ENCODE results near the gene STX18.
"Not testable (repeated sequence)": the region's sequence is repeated elsewhere in the genome, so short reads cannot be mapped to it uniquely, and the experiment has no call there.

STX18 gene

DNA sequence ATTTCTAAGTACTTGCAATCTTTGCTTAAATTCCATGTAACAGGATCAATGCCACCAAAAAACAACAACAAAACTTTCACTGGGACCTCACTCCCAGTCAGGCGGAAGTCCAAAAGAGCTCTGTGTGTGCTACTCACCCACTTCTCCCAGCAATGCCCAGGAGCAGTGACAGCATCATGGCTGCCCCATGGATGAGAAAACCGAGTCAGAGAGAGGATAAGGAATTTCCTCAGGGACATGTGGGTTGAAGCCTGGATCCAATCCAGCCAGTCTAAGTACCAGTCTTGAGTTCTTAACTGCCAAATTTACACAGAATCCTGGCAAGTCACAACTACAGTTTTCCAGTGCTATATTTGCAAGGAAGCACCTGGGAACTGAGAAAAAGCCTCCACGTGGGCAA lies 64.5 kb downstream of the STX18 start:
- no peak for DNase-seq

GRCh38 chr4:4474476-4474875 lies 67.4 kb downstream of the STX18 start:
- DNase-seq, result no peak

- DNase-seq, result no peak
Measured at GRCh38 chr4:4472344-4472958, 69.4 kb downstream of the STX18 start.

DNA sequence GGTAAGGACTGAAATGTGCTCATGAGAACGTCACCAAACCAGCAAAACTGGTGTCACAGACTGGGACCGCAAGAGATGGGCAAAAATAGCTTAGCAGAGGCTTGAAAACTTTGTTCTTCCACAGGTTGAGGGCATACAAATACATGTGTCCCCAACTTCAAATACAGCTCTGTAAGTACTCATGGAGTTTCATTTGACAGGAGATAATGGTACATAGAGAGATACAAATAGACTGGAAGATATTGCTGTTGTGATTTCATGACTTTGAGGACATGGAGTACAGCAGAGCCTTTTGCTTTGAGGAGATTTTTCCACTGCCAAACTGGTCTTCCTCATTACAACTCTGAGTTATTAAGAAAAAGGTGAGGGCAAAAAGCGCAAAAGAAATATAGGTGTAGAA lies 70.7 kb downstream of the STX18 start:
- DNase-seq, result no peak

DNA sequence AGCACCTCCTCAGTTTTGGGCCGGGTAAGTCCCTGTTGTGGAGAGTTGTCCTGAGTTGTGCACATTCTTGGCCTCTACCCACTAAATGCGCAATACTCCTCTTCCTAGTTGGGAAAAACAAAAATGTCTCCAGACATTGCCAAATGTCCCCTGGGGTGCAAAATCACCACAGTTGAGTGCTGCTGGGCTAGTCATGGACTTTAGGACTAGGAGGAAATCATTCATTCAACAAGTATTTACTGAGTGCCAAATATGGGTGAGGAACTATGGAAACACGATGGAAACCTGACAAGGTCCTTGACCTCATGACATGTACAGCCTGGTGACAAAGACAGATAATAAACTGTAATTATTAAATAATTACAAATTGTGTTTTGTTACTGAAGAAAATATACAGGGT lies 71.6 kb downstream of the STX18 start:
- no peak for DNase-seq

- DNase-seq, result not testable (repeated sequence)
Measured at GRCh38 chr4:4465238-4465637, 76.6 kb downstream of the STX18 start.

GRCh38 chr4:4462970-4463369 lies 78.9 kb downstream of the STX18 start:
- DNase-seq, result no peak

GRCh38 chr4:4461850-4462249 lies 80.0 kb downstream of the STX18 start:
- peak; percentile 25 for DNase-seq

DNA sequence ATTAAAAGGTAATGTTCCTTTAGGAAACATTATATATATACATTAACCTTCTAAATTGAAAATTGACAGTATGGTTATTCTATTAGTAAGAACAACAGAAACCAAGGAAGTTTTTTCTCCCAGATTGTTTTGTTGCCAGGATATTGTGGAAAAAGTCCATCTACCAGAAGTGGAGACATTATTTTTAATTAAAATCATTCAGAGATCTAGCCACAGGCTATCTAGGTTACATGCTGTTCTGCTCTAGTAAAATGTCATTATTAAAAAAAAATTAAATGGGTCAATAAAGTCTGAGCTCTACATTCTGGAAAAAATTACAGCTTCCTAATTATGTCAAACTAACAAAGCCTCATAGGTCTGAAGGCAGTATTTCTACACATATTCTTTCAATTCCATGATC lies 80.7 kb downstream of the STX18 start:
- DNase-seq, result no peak

GRCh38 chr4:4460759-4461158 lies 81.1 kb downstream of the STX18 start:
- DNase-seq, result no peak

DNA sequence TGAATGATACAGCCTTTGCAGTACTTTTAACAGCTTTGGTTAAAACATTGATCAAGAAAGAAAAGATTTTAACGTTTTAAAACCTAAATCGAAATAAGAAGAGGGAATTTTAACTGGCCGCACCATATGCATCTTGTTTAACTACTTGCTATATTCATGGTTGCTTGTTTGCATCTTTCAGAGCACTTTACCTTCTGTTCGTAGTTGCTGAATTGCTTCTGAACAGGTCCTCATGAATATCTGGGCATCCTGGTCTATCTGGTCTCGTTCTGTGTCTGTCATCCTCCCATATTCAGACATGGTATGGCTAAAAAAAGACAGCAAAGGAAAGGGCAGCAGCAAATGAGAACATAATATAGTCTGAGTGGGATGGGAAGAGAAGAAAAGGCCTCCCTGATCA lies 82.7 kb downstream of the STX18 start:
- no peak for DNase-seq

DNA sequence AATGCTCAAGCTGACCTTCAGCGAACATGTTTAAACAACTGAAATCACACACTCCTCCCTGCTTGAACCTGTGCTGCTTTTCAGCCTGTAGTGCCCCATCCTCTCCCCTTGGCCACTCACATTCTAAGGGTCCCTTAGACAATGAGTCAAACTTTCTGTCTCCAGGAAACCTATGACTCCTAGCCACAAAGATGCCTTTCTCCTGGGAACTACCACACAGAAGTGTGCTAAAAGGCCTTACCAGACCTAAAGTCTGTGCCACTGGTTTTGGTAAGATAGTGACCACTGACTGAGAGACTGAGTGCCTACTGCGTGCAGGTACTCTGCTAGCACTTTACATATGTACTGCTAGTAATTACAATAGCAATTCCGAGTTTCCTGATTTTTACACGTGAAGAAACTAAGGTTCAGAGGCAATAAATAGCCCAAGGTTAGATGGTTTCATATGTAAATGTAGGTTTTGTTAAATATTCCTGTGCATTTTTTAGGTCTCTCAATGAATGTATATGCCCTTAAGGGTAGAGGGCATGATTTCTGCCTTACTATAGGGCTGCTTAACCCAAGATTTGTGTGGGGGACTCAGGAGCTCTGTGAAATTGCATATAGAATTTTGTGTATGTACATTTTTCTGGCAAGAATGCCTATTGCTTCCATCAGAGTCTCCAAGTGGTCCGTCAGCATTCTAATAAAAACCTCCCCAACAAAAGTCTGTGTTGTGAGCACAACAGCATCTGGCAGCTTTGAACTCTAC lies 83.9 kb downstream of the STX18 start:
- no peak for DNase-seq

DNA sequence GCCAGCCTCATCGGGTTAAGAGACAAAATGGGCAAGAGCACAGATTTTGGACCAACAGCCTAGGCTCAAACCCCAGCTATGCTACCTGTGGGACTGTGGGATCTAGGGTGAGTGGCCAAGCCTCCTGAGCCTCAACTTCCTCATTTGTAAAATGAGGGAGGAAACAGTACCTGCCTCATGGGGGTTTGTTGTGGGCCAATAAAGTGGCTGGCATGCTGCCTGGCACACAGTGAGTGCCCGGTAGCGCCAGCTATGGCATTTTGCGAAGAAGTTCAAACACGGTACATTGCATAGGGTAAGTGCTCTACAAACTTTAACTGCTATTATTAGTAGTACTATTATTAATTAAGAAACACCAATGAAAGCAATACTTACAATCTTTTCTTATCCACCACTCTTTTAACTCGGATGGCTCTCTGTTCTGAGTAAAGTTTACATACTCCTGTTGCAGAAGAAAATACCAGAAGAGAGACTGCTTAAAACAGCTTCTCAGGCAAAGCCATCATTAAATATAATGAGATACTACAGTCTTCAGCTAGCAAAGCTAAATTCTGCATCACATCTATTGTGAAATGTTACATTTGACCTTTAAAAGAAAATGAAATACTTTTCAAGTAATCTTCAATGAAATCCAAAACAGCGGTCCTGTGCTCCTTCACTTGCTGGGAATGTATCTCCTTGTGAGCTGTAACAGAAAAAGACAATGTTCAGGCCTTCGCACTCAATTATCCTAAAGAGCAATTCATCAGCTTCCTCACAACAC lies 84.9 kb downstream of the STX18 start:
- no peak for DNase-seq

DNA sequence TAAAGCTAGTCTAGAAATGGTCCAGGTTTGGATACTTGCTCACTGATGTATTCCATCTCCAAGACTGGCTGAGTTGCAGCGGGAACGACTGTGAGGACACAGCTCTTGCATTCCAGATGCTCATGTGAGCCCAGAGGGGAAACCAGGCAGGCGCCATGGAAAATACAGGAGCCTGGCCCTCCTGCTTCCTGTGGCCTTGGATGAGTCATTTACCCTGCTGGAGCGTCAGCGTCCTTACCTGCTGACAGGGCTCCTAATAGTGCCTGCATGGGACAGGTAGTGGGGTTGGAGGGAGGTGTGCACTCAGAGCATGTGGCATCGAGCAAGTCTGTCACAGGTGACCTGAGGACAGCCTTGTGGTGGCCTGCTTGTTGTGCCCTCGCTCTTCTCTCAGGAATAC lies 85.5 kb downstream of the STX18 start:
- DNase-seq, result no peak

DNA sequence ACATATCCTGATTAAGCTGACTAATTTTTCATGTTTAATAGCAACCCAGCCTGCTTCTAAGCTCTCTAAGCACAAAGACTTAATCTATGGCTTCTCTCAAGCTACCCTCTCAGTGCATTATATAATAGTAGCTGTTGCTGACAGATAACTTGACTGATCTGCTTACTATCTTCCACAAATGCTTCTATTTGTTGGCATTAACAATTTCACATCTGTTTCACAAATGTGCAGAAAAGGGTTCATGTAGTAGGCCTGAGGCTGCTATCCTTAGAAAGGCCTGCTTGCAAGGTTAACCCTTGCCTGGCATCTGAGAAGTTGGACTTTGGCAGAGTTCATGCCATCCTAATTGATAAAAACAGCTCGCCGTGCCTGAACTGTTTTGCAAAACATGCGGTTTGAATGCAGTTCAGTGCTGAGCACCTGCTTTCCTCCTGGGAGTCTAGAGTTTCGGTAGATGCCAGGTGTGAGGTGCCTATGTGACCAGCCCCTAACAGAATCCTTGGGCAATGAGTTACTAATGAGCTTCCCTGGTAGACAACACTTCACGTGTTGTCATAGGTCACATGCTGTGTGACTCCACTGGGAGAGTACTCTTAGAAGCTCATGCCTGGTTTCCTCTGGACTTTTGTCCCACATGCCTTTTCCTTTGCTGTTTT lies 86.5 kb downstream of the STX18 start:
- no peak for DNase-seq

DNA sequence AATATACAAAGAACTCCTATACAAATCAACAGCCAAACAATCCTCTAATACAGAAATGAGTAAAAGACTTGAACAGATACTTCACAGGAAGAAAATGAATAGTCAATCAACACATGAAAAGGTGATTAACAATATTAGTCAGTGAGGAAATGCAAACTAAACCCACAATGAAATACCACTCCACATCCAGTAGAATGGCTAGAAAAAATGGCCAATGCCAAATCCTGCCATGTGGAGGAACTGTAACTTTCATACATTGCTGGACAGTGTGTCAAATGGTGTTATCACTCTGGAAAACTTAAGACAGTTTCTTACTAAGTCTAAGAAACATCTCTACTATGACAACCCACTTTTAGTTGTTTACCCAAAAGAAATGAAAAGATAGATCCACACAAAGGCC lies 95.4 kb downstream of the STX18 start:
- DNase-seq, result no peak

GRCh38 chr4:4443821-4444220 lies 98.0 kb downstream of the STX18 start:
- DNase-seq, result no peak

- no peak for DNase-seq
Measured at GRCh38 chr4:4440333-4441061, 101.4 kb downstream of the STX18 start.

DNA sequence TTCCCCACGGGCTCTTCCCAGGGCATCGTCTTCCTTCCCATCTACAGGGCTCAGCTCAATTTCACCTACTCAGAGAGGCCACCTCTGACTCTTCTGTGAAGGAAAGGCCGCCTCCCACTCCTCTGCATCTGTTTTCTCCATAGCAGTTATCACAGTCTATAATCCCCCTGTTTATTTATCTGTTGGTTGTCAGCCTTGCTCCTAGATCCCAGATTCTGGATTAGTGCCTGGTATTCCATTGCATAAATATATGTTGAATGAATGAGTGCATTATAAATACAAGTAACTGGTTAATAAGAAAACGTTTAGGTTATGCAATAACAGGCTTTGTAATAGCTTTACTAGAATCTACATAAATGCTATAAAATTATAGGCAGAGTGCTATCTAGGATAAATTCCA lies 102.1 kb downstream of the STX18 start:
- DNase-seq, result no peak

- no peak for DNase-seq
Measured at GRCh38 chr4:4438891-4439290, 103.0 kb downstream of the STX18 start.

DNA sequence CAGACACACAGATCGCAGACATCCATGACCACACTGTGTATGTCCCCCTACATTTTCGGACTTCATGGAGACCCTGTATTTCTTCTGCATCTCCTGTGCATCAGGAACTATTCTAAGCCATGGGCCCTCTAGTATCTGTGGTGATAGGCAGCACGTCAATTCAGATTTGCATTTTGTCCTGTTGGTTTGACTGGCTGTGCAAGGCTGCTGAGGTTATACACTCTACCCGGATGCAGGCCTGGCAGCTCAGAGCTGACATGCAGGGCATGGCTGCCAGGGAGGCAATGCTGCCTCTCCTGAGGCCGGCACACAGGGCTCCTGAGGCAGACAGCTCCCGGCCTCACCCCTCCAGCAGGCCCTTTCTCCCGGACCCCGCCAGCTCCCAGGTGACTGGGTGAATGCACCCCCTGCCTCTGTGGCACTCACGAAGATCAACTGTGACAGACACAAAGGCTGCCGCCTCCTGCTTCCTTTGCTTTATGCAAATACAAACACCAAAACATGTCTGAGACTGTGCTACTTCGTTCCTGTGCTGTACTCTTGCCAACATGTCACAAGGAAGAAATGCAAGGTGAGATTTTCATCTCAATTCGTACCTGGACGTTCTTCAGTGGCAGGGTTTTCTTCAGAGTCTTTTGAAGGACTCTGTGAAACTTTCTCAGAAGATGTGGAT lies 103.9 kb downstream of the STX18 start:
- no peak for DNase-seq

DNA sequence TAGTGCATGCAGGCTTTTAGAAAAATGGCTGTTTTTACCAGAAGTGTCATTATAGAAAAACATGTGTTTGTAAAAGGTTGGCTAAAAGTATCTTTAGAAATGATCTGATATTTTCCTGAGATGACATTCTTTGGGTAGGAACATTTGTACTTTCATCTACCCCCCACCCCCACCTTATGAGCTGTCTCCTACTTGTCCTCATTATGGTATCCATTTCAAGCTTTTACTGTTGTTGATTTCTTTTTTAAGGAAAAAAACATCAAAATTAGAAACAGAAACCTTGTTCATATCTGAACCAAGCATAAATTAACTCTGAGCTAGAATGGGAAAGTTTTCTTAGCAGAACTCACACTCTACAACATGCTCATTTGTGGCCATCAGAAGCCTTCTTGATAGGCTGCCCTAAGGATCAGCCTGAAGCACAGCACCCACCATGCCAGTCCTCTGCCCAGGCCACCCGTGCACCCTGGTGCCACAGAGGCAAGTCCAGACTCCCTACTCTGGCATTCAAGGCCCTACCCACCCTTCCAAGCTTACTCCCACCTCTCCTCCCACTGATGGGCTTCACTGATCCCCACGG lies 105.5 kb downstream of the STX18 start:
- DNase-seq, result no peak
